ENCODE results near the gene B4GALT6.

The B4GALT6 gene

DNA sequence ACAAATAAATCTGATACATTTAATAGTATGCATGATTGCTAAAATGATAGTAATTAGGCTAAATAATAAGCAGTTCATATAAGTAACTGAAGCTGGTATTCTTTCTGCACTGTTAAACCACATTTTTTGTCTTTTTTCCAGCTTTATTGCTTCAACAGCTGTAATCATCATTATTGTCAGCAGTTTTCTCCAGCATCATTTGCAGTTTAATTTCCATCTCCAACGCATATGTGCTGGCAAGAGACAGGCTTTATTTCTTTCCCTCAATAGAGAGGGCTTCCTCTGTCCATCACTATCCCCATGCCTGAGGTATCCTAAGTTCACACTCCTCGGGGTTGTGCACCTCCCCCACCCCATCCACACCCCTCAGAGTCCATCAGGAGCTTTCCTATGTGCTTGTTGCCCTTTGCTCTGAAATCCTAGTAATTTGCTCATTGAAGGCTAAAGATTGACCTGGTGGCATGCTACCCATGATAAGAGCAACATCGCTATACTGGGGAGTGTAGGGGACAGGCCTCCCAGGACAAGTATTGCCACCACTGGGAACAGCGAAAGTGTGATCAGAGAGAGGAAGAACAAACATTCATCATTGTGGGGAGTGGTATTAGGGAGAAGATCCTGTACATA, 37.1 kb downstream of the B4GALT6 start:
- Histone ChIP-seq H3K27ac (no peak overlapping the region), H2AFZ (ENCODE audit: low read depth) (no peak overlapping the region), H3K4me1 (ENCODE audit: low read depth, poor library complexity, severe bottlenecking) (no peaks in the 10 kb centered on the region), H3K27me3 (ENCODE audit: insufficient read depth, low read depth) (no peaks in the 10 kb centered on the region), H3K4me2 (no peak overlapping the region), H3K36me3 (ENCODE audit: insufficient read depth) (no peaks in the 10 kb centered on the region), H4K20me1 (ENCODE audit: insufficient read depth) (no peaks in the 10 kb centered on the region), H3K79me2 (ENCODE audit: insufficient read depth, low read depth) (no peaks in the 10 kb centered on the region), H3K9ac (no peak overlapping the region), H3K4me3 (IDR thresholded peaks at IDR 0.05; ENCODE audit: insufficient read depth, low read depth, low read length) (no peak overlapping the region)
- TF ChIP-seq CTCF (conservative IDR thresholded peaks at IDR 0.05; ENCODE audit: low read depth, low read length) = no peak

DNA sequence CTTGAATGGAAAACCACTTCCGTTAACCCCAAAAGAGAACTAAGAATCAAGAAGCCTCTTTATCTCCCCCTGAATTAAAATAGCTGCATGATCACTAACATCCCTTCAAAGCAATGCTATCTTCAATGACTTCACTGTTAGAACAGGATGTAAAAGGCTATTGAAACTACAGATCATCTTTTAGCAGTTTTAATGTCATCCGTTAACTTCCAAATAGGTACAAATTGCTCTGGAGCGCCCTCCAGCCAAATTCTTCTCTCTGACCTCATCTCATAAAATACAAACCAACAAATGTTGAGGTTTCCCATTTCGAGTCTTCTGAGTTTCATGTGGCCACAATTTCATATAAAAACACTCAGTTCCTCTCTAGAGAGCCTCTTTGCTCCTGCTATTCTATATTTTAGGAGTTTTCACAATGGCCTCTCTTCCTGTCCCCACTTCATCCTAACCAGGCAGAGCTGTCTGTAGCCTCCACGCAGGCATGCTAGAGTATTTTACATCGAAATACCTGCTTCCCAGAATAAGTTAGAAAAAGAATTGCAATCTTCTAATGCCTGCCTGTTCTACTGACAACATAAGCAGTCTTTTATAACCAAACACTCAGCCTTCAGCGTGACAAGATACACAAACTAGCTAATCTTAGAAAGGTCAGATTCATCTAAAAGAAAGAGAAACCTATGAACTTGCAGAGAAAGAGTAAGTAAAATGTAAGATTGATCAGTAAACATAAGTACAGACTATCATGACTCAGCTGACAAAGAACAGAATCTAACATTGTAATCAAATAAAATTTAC, 37.9 kb downstream of the B4GALT6 start:
- Histone ChIP-seq H3K4me2 (no peak overlapping the region), H3K4me3 (IDR thresholded peaks at IDR 0.05; ENCODE audit: insufficient read depth, low read depth, low read length) (no peak overlapping the region), H4K20me1 (ENCODE audit: insufficient read depth) (no peaks in the 10 kb centered on the region), H3K36me3 (ENCODE audit: insufficient read depth) (no peaks in the 10 kb centered on the region), H2AFZ (ENCODE audit: low read depth) (no peak overlapping the region), H3K27me3 (ENCODE audit: insufficient read depth, low read depth) (no peaks in the 10 kb centered on the region), H3K4me1 (ENCODE audit: low read depth, poor library complexity, severe bottlenecking) (no peaks in the 10 kb centered on the region), H3K79me2 (ENCODE audit: insufficient read depth, low read depth) (no peaks in the 10 kb centered on the region), H3K27ac (no peak overlapping the region), H3K9ac (no peak overlapping the region)
- TF ChIP-seq CTCF (conservative IDR thresholded peaks at IDR 0.05; ENCODE audit: low read depth, low read length) = no peak

- Histone ChIP-seq H2AFZ (ENCODE audit: low read depth) (no peak overlapping the region), H3K27ac (no peak overlapping the region), H3K4me2 (no peak overlapping the region), H3K79me2 (ENCODE audit: insufficient read depth, low read depth) (no peaks in the 10 kb centered on the region), H3K27me3 (ENCODE audit: insufficient read depth, low read depth) (no peaks in the 10 kb centered on the region), H3K4me3 (IDR thresholded peaks at IDR 0.05; ENCODE audit: insufficient read depth, low read depth, low read length) (no peak overlapping the region), H3K9ac (no peak overlapping the region), H3K36me3 (ENCODE audit: insufficient read depth) (no peaks in the 10 kb centered on the region), H4K20me1 (ENCODE audit: insufficient read depth) (no peaks in the 10 kb centered on the region), H3K4me1 (ENCODE audit: low read depth, poor library complexity, severe bottlenecking) (no peaks in the 10 kb centered on the region)
- TF ChIP-seq CTCF (conservative IDR thresholded peaks at IDR 0.05; ENCODE audit: low read depth, low read length) = no peak
Measured at GRCh38 chr18:31645411-31645810, 39.0 kb downstream of the B4GALT6 start.

DNA sequence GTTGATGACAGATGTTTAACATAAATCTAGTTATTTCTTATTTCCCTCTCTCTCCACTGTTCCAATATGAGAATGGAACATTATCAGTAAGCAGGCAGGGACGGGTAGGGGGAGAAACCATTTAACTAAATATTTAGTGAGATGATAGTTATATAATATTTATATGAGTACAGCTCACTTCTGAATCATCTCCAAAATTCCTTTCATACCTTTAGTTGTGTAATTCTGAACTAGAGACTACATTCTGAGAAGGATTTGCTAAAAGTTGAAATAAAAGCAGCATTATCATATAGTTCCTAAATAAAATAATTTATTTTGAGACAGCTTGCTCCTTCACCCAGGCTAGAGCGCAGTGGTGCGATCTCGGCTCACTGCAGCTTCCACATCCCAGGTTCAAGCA, 41.4 kb downstream of the B4GALT6 start:
- no peaks in the 10 kb centered on the region for H4K20me1 ChIP-seq (ENCODE audit: insufficient read depth)
- H3K27me3 ChIP-seq (ENCODE audit: insufficient read depth, low read depth) = no peaks in the 10 kb centered on the region
- H3K4me3 ChIP-seq (IDR thresholded peaks at IDR 0.05; ENCODE audit: insufficient read depth, low read depth, low read length) = no peak overlapping the region
- no peaks in the 10 kb centered on the region for H3K4me1 ChIP-seq (ENCODE audit: low read depth, poor library complexity, severe bottlenecking)
- H3K4me2 ChIP-seq = no peak overlapping the region
- TF ChIP-seq CTCF (conservative IDR thresholded peaks at IDR 0.05; ENCODE audit: low read depth, low read length) = no peak
- H2AFZ ChIP-seq (ENCODE audit: low read depth) = no peak overlapping the region
- H3K9ac ChIP-seq = no peak overlapping the region
- no peaks in the 10 kb centered on the region for H3K36me3 ChIP-seq (ENCODE audit: insufficient read depth)
- H3K79me2 ChIP-seq (ENCODE audit: insufficient read depth, low read depth) = no peaks in the 10 kb centered on the region
- H3K27ac ChIP-seq = no peak overlapping the region

All from KMS-11 (cell line).